IMR-90 (cell line): Measurements from ENCODE around the gene ZNF124. TPM values are rescaled to one million over a fixed set of nuclear protein-coding genes. Genes with fewer than 3 reads are reported as not detected.

ENCODE experiments used
- ATAC-seq: fragments of 200-7000 bp; cut with Tn5 transposase; 2 replicates; pipeline ENCODE4 v1.9.1; 2020; ENCODE audit warnings: low read depth, mild to moderate bottlenecking, moderate library complexity
- BruUV-seq: library from RNA; stranded (reverse); fragments of 400-500 nt; replicated peaks from 2 replicates; lab custom pipeline; 2021; lab: Mats Ljungman, UMichigan
- CTCF ChIA-PET: fragments of 300-600 bp; formaldehyde crosslinking; extraction: SDS; loops from one replicate; lab custom pipeline; 2021; ENCODE audit warnings: antibody characterized with exemption; lab: Yijun Ruan, JAX
- POLR2A ChIA-PET: fragments of 300-600 bp; sonication (Branson Sonifier 250); formaldehyde crosslinking; loops from one replicate; lab custom pipeline; 2022; ENCODE audit warnings: antibody characterized with exemption; ENCODE audit not compliant: unreplicated experiment; lab: Charles Lee
- DNase-seq: peaks from one replicate; pipeline ENCODE4 v3.0.0; 2013
- H2AFZ ChIP-seq: replicated peaks from 2 replicates; pipeline ENCODE3; 2013; ENCODE audit warnings: low read length, mild to moderate bottlenecking; ENCODE audit not compliant: poor library complexity
- H2AK5ac ChIP-seq: 2 replicates; pipeline ENCODE4 v1.6.1; 2013; ENCODE audit warnings: low read depth, low read length, inconsistent platforms
- H2AK9ac ChIP-seq: replicated peaks from 2 replicates; pipeline ENCODE3; 2013; ENCODE audit warnings: mild to moderate bottlenecking, low read depth, low read length, moderate library complexity; ENCODE audit not compliant: poor library complexity
- H2BK120ac ChIP-seq: 2 replicates; pipeline ENCODE4 v1.6.1; 2013; ENCODE audit warnings: low read depth, low read length, inconsistent platforms
- H2BK15ac ChIP-seq: 3 replicates; pipeline ENCODE4 v1.6.1; 2013; ENCODE audit warnings: low read depth, low read length, inconsistent platforms
- H2BK20ac ChIP-seq: 2 replicates; pipeline ENCODE4 v1.6.1; 2013; ENCODE audit warnings: low read depth, mild to moderate bottlenecking, inconsistent platforms, low read length, moderate library complexity
- H2BK5ac ChIP-seq: 2 replicates; pipeline ENCODE4 v1.6.1; 2013; ENCODE audit warnings: mild to moderate bottlenecking, low read depth, low read length, inconsistent platforms; ENCODE audit not compliant: poor library complexity, severe bottlenecking
- H3K14ac ChIP-seq: replicated peaks from 2 replicates; pipeline ENCODE4 v1.6.1; 2013; ENCODE audit warnings: low read depth, low read length, inconsistent platforms
- H3K18ac ChIP-seq: 2 replicates; pipeline ENCODE4 v1.6.1; 2013; ENCODE audit warnings: low read depth, low read length, control low read depth
- H3K23ac ChIP-seq: 2 replicates; pipeline ENCODE4 v1.6.1; 2013; ENCODE audit warnings: low read depth, low read length, inconsistent platforms
- H3K27ac ChIP-seq: 2 replicates; pipeline ENCODE4 v1.5.1; 2013; ENCODE audit warnings: mild to moderate bottlenecking, control low read depth, low read length; ENCODE audit not compliant: insufficient read depth
- H3K27me3 ChIP-seq: 2 replicates; pipeline ENCODE4 v1.6.1; 2013; ENCODE audit warnings: low read length; ENCODE audit not compliant: control insufficient read depth, insufficient read depth
- H3K36me3 ChIP-seq: 2 replicates; pipeline ENCODE4 v1.6.1; 2013; ENCODE audit warnings: low read length, mixed read lengths; ENCODE audit not compliant: control insufficient read depth, insufficient read depth
- H3K4ac ChIP-seq: 2 replicates; pipeline ENCODE4 v1.6.1; 2013; ENCODE audit warnings: low read depth, low read length, inconsistent platforms
- H3K4me1 ChIP-seq: 2 replicates; pipeline ENCODE4 v1.6.1; 2013; ENCODE audit warnings: low read length, mixed read lengths; ENCODE audit not compliant: control insufficient read depth, insufficient read depth
- H3K4me2 ChIP-seq: 2 replicates; pipeline ENCODE4 v1.6.1; 2013; ENCODE audit warnings: low read depth, mild to moderate bottlenecking, control low read depth, low read length, moderate library complexity
- H3K4me3 ChIP-seq: 2 replicates; pipeline ENCODE4 v1.5.1; 2013; ENCODE audit warnings: low read depth, mild to moderate bottlenecking, control low read depth, low read length, moderate library complexity; ENCODE audit not compliant: insufficient read depth
- H3K56ac ChIP-seq: 2 replicates; pipeline ENCODE4 v1.6.1; 2013; ENCODE audit warnings: low read length, inconsistent platforms; ENCODE audit not compliant: insufficient read depth; ENCODE audit errors: extremely low read depth
- H3K79me1 ChIP-seq, 2 experiments: 2 replicates each; pipeline ENCODE4 v1.6.1; 2013; ENCODE audit warnings: low read length in 2 of 2, inconsistent platforms in 1 of 2, low read depth in 1 of 2
- H3K9ac ChIP-seq: 2 replicates; pipeline ENCODE4 v1.6.1; 2013; ENCODE audit warnings: low read depth, low read length, control low read depth
- H3K9me1 ChIP-seq: 2 replicates; pipeline ENCODE4 v1.6.1; 2013; ENCODE audit warnings: low read length, inconsistent platforms; ENCODE audit not compliant: insufficient read depth
- H3K9me3 ChIP-seq: 2 replicates; pipeline ENCODE4 v1.6.1; 2013; ENCODE audit warnings: low read length; ENCODE audit not compliant: control insufficient read depth, insufficient read depth
- H4K20me1 ChIP-seq: 2 replicates; pipeline ENCODE4 v1.6.1; 2013; ENCODE audit warnings: low read length, inconsistent platforms; ENCODE audit not compliant: insufficient read depth
- H4K5ac ChIP-seq: 2 replicates; pipeline ENCODE4 v1.6.1; 2013; ENCODE audit warnings: mild to moderate bottlenecking, low read depth, low read length, control low read depth
- H4K8ac ChIP-seq, 2 experiments: 2 replicates each; pipeline ENCODE4 v1.6.1; 2013; ENCODE audit warnings: low read depth in 2 of 2, low read length in 2 of 2, control low read depth in 1 of 2, inconsistent platforms in 1 of 2
- H4K91ac ChIP-seq: 2 replicates; pipeline ENCODE4 v1.6.1; 2013; ENCODE audit warnings: low read depth, low read length, inconsistent platforms; ENCODE audit not compliant: insufficient read depth
- MAZ ChIP-seq: IDR thresholded peaks from 2 replicates; pipeline ENCODE4 v1.6.1; 2012; ENCODE audit warnings: low read depth, mild to moderate bottlenecking, low read length, improper control_type of control experiment, moderate library complexity, borderline replicate concordance
- MXI1 ChIP-seq: IDR thresholded peaks from 2 replicates; pipeline ENCODE4 v1.6.1; 2012; ENCODE audit warnings: low read depth, mild to moderate bottlenecking, low read length, moderate library complexity, borderline replicate concordance
- RAD21 ChIP-seq: IDR thresholded peaks from 2 replicates; pipeline ENCODE4 v1.6.1; 2012; ENCODE audit warnings: low read length, improper control_type of control experiment
- RCOR1 ChIP-seq: IDR thresholded peaks from 2 replicates; pipeline ENCODE4 v1.6.1; 2012; ENCODE audit warnings: mild to moderate bottlenecking, low read length, improper control_type of control experiment; ENCODE audit not compliant: insufficient replicate concordance
- RFX5 ChIP-seq: IDR thresholded peaks from 2 replicates; pipeline ENCODE4 v1.8.0; 2012; ENCODE audit warnings: low read depth, mild to moderate bottlenecking, low read length, moderate library complexity
- WGBS, 2 experiments: methylation state at CpG; one replicate each; pipeline versions ENCODE4 v1.1.5 to v1.1.7; 2013; ENCODE audit warnings: missing lambda C conversion rate in 2 of 2; ENCODE audit not compliant: insufficient read length in 1 of 2; ENCODE audit errors: extremely low coverage in 2 of 2; 5-methylcytosine and 5-hydroxymethylcytosine counted together
- dilution Hi-C: fragments of 300-500 bp; cut with HindIII; formaldehyde crosslinking; loops from one replicate; pipeline ENCODE4 v1.14.3; 2018; ENCODE audit warnings: low sequenced_read_pairs; ENCODE audit not compliant: unreplicated experiment
- in situ Hi-C: fragments of 300-500 bp; cut with MboI; formaldehyde crosslinking; loops from 3 replicates; pipeline ENCODE4 v1.14.3; 2019; ENCODE audit warnings: low sequenced_read_pairs, inconsistent platforms, mixed read lengths
- intact Hi-C: fragments of 100-400 bp; cut with micrococcal nuclease; formaldehyde crosslinking; loops from 2 replicates; pipeline ENCODE4 v1.10.0; 2022
- polyA plus RNA-seq, 3 experiments: library from polyadenylated mRNA; depleted of rRNA; stranded (reverse); fragments of >200 nt; gene quantifications; 2 replicates each; pipeline ENCODE4 v1.2.3, GENCODE V29; 2012; ENCODE audit warnings: low replicate concordance in 1 of 3
- total RNA-seq: library from RNA; depleted of rRNA; stranded (reverse); fragments of >200 nt; gene quantifications from 2 replicates; pipeline ENCODE4 v1.2.3, GENCODE V29; 2012
- TF ChIP-seq, protein P1 (sequence below): fragments of 150-350 bp; IDR thresholded peaks from 2 replicates; pipeline ENCODE4 v1.6.1; 2016; ENCODE audit warnings: low read depth, mild to moderate bottlenecking, low read length, moderate library complexity, borderline replicate concordance

Gene ZNF124
- total and polyA plus RNA-seq, 2 of the 4 experiments (the other 2 are of a cell fraction), result 3.2 to 89.3 TPM

- H3K14ac ChIP-seq, result no peak overlapping the region
- H2AK5ac ChIP-seq, result no peak overlapping the region
- no peak overlapping the region for H2AK9ac ChIP-seq
- H3K9ac ChIP-seq, result no peak overlapping the region
- H4K91ac ChIP-seq, result no peak overlapping the region
- dilution Hi-C loops, result no loop called here
- H3K18ac ChIP-seq, result no peak overlapping the region
- H3K56ac ChIP-seq, result no peak overlapping the region
- no peak overlapping the region for H3K4me3 ChIP-seq
- no peaks in the 10 kb centered on the region for H3K79me1 ChIP-seq
- DNase-seq (no peak), ATAC-seq (no peak)
- no TSS peak for BruUV-seq
- H3K27me3 ChIP-seq, result no peaks in the 10 kb centered on the region
- CTCF ChIA-PET, result interaction anchor here (0.6 kb wide), 1 partner anchor 265 kb away, joined by 3 read pairs; no protein-coding TSS in a partner anchor
- no peaks in the 10 kb centered on the region for H3K36me3 ChIP-seq
- no peaks in the 10 kb centered on the region for H4K20me1 ChIP-seq
- TF ChIP-seq RAD21, result no peak
- TF ChIP-seq RFX5, result no peak
- TF ChIP-seq, protein P1, sequence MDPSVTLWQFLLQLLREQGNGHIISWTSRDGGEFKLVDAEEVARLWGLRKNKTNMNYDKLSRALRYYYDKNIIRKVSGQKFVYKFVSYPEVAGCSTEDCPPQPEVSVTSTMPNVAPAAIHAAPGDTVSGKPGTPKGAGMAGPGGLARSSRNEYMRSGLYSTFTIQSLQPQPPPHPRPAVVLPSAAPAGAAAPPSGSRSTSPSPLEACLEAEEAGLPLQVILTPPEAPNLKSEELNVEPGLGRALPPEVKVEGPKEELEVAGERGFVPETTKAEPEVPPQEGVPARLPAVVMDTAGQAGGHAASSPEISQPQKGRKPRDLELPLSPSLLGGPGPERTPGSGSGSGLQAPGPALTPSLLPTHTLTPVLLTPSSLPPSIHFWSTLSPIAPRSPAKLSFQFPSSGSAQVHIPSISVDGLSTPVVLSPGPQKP, result no peak
- TF ChIP-seq MXI1, result no peak
- no peak for TF ChIP-seq MAZ
- TF ChIP-seq RCOR1, result no peak
- no peak overlapping the region for H2BK120ac ChIP-seq
- no peak overlapping the region for H3K27ac ChIP-seq
- no peak overlapping the region for H2BK5ac ChIP-seq
- intact Hi-C loops, result no loop called here
- no peaks in the 10 kb centered on the region for H3K9me1 ChIP-seq
- no peak overlapping the region for H3K4me2 ChIP-seq
- no peak overlapping the region for H3K23ac ChIP-seq
- H3K4ac ChIP-seq, result no peak overlapping the region
- no peaks in the 10 kb centered on the region for H3K4me1 ChIP-seq
- in situ Hi-C loops, result no loop called here
- POLR2A ChIA-PET, result no interaction called here
- 93% methylated on average over 8 of the region's 22 CpGs; no CpG with 5 or more reads in 1 of the 2 experiments for WGBS, 2 experiments
- H3K9me3 ChIP-seq, result no peaks in the 10 kb centered on the region
- peak overlapping the region; percentile 21 for H2AFZ ChIP-seq
- no peak overlapping the region for H4K8ac ChIP-seq
- no peak overlapping the region for H2BK20ac ChIP-seq
- no peak overlapping the region for H4K5ac ChIP-seq
- H2BK15ac ChIP-seq, result no peak overlapping the region
These were observed 52.0 kb downstream of the ZNF124 start for GRCh38 chr1:247119600-247120407.
